ENCODE results near the gene FGF6. TPM values are rescaled to one million over a fixed set of nuclear protein-coding genes. Genes with fewer than 3 reads are reported as not detected.

FGF6 gene
- total RNA-seq, 3 donors from 2014 or later, result not detected

DNA sequence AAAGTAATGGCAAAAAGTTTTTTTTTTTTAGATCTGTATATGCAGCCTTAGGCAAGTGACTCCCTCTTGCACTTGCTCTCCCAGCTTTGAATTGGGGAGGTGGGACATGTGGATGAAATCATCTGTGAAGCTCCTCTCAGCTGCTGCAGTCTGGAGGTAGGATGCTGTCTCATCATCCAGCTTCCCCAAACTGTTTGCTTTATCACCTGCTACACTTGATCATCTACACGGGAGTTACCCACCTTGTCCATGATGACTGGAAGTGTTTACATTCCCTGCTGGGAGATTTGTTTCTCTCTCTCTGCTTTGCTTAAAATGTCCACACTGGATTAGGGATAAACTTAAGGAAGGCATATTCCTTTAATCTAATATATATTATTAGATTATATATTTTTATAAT is 57.6 kb downstream of the FGF6 start:
- Histone ChIP-seq H3K9me3 (no peaks in the 10 kb centered on the region), H3K36me3 (ENCODE audit: low read depth) (no peaks in the 10 kb centered on the region), H3K4me3 (no peak overlapping the region), H3K4me1 (ENCODE audit: low read depth) (no peaks in the 10 kb centered on the region)
- intact Hi-C loops (cut with DNase I, micrococcal nuclease), result no loop called here
- no peak for TF ChIP-seq CTCF (IDR thresholded peaks at IDR 0.05)
- DNase-seq (no peak), ATAC-seq (no peak)

DNA sequence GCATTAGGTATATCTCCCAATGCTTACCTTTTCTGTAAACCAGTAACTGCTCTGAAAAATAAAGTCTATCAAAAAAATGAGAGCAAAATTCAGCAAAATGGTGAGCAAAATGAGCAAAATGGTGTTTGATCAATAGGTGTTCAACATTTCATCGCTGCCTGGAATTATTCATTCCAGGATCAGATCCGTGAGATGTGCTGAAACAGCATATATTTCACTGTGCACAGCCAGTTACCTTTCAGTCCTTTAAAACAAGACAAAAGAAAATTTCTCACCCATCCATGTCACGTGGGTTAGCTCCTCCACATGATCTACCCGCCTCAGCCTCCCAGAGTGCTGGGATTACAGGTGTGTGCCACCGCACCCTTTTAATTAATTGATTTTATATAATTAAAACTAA is 58.0 kb downstream of the FGF6 start:
- Histone ChIP-seq H3K36me3 (ENCODE audit: low read depth) (no peaks in the 10 kb centered on the region), H3K4me1 (ENCODE audit: low read depth) (no peaks in the 10 kb centered on the region), H3K9me3 (no peaks in the 10 kb centered on the region), H3K4me3 (no peak overlapping the region)
- ATAC-seq (no peak), DNase-seq (no peak)
- intact Hi-C loops (cut with DNase I, micrococcal nuclease), result no loop called here
- TF ChIP-seq CTCF (IDR thresholded peaks at IDR 0.05), result no peak

GRCh38 chr12:4386801-4387200 is 58.8 kb downstream of the FGF6 start:
- ATAC-seq (no peak), DNase-seq (no peak)
- H3K9me3 ChIP-seq, result no peaks in the 10 kb centered on the region
- no peak overlapping the region for H3K4me3 ChIP-seq
- intact Hi-C loops (cut with DNase I, micrococcal nuclease), result no loop called here
- no peaks in the 10 kb centered on the region for H3K4me1 ChIP-seq (ENCODE audit: low read depth)
- no peak for TF ChIP-seq CTCF (IDR thresholded peaks at IDR 0.05)
- H3K36me3 ChIP-seq (ENCODE audit: low read depth), result no peaks in the 10 kb centered on the region

Other genes starting within 250 kb of the FGF6 start
- 100 to 1,000 TPM; 105 to 236 (median 130) TPM for gene CCND2, start 172.1 kb downstream of the FGF6 start, total RNA-seq
- gene TIGAR, start 124.6 kb downstream of the FGF6 start, total RNA-seq, result 10 to 100 TPM; 11.4 to 17.0 (median 11.6) TPM
- not detected for gene FGF23, start 66.1 kb downstream of the FGF6 start, total RNA-seq
- gene RAD51AP1, start 93.1 kb upstream of the FGF6 start, total RNA-seq, result 10 to 100 TPM in 1 of 3 donors, 1 to 10 TPM in 2; 2.2 to 13.3 (median 4.4) TPM
- 10 to 100 TPM; 27.0 to 31.3 (median 28.7) TPM for gene DYRK4, start 116.4 kb upstream of the FGF6 start, total RNA-seq
- 1 to 10 TPM; 2.0 to 2.6 (median 2.2) TPM for gene AKAP3, start 203.2 kb upstream of the FGF6 start, total RNA-seq
- gene NDUFA9, start 203.3 kb upstream of the FGF6 start, total RNA-seq, result 100 to 1,000 TPM; 136 to 198 (median 186) TPM

Measured in mucosa of descending colon (tissue), 3 donors.